Ovary (tissue), 9 donors: ENCODE measurements around the gene RBM6. TPM values are rescaled to one million over a fixed set of nuclear protein-coding genes. Genes with fewer than 3 reads are reported as not detected.

Source experiments
- DNase-seq, 5 donors: peaks; one replicate each; pipeline ENCODE4 v3.0.0-alpha.2; 2019 to 2020
- H3K27ac ChIP-seq, 2 donors: fragments of 200-600 bp; one replicate each; pipeline versions ENCODE4 v1.5.1 to v1.8.0; 2019 to 2022
- H3K27me3 ChIP-seq: fragments of 200-600 bp; one replicate; pipeline ENCODE4 v1.8.0; 2022
- H3K36me3 ChIP-seq: fragments of 200-600 bp; sonication (generic); one replicate; pipeline ENCODE4 v1.5.1; 2019
- H3K4me1 ChIP-seq: one replicate; pipeline ENCODE4 v1.8.1; 2013; ENCODE audit warnings: mild to moderate bottlenecking, moderate library complexity; ENCODE audit not compliant: insufficient read depth
- H3K4me3 ChIP-seq: fragments of 200-600 bp; sonication (generic); one replicate; pipeline ENCODE4 v1.5.1; 2017
- H3K9me3 ChIP-seq, 2 donors: fragments of 200-600 bp in 1 of 2; sonication (generic) in 1 of 2; one replicate each; pipeline versions ENCODE4 v1.5.1 to v1.8.1; 2013 to 2019; ENCODE audit warnings: mild to moderate bottlenecking in 1 of 2, moderate library complexity in 1 of 2
- CTCF ChIP-seq, 3 donors: fragments of 450-650 bp in 2 of 3; fragments of 200-600 bp in 1 of 3; IDR thresholded peaks; one replicate each; pipeline versions ENCODE4 v1.5.1 to v1.8.0; 2016 to 2022; ENCODE audit warnings: antibody characterized with exemption in 3 of 3, mild to moderate bottlenecking in 1 of 3
- EP300 ChIP-seq: sonication (generic); formaldehyde crosslinking; IDR thresholded peaks from one replicate; pipeline ENCODE4 v1.6.1; 2017; ENCODE audit warnings: antibody characterized with exemption
- POLR2A ChIP-seq: fragments of 450-650 bp; IDR thresholded peaks from one replicate; pipeline ENCODE4 v1.6.1; 2017; ENCODE audit warnings: antibody characterized with exemption, mild to moderate bottlenecking, moderate library complexity
- WGBS, 3 donors: extraction: QIAGEN DNeasy Blood & Tissue Kit in 1 of 3; methylation state at CpG; one replicate each; pipeline versions ENCODE4 v1.1.5 to v1.1.7; 2013 to 2017; 5-methylcytosine and 5-hydroxymethylcytosine counted together
- intact Hi-C, 4 donors: fragments of 100-400 bp; cut with DNase I; formaldehyde crosslinking; loops; one replicate each; pipeline versions ENCODE4 v1.11.0 to v1.15.1; 2022 to 2023
- polyA plus RNA-seq, 2 donors: library from polyadenylated mRNA; stranded (reverse); fragments of 200-250 nt in 1 of 2; fragments of 350-450 nt in 1 of 2; fragmentation: Illumina TruSeq in 1 of 2; extraction: RNeasy Lipid Tissue Mini Kit (QIAGEN cat#74804) in 1 of 2; gene quantifications; one replicate each; pipeline ENCODE4 v1.2.3, GENCODE V29; 2013 to 2014
- total RNA-seq, 7 donors: library from RNA; depleted of rRNA in 2 of 7; stranded (reverse); fragments of >200 nt in 2 of 7; fragmentation: NEBNext Ultra II Directional in 3 of 7; extraction: Animal tissue kit (Norgen Biotek cat#: 25700) in 3 of 7; gene quantifications; one replicate each; pipeline versions ENCODE4 v1.1.0 to v1.2.4, GENCODE V29; 2016 to 2023
- donor health status: DM: no; HTN: no; CAD: no; lungs with moderate emphysema.
- donor health status: DM: no; HTN: no; CAD: no.
- donor health status: Bipolar disorder and iron deficiency.
- donor health status: DM: yes; HTN: yes; CAD: no.
- donor health status: DM: no; HTN: no; CAD: no.
- donor health status: DM: yes; HTN: yes; CAD: no.

The RBM6 gene
- total and polyA plus RNA-seq, 9 donors = 70.1 to 108 (median 88.0) TPM

DNA sequence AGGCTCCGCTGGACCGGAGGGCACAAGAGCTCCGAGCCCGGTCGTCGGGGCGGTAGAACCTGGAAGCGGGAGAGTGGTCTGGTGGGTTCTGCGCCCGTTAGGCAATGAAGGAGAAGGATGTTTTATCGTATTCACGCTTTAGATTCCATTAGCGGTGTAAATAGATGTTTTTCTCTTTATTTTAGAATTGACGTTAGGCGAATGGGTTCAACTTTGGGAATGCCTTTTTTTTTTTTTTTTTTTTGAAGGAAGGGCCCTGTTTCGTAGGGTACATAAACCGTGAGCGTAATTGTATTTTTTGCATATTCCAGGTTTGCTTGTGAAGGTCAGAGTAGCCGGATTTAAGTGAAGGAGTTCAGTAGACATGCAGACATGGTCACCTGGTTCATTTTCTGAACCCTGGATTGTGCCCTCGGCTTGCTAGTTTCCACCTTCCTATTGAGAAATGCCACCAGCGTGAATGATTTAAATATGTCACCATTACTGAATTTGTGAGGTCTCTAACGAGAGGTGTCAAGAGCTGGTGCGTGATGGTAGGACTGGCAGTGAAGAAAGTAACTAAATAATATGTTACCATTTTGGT is 808 bp downstream of the RBM6 start:
- H3K4me1 ChIP-seq = peaks cover 6% of the 10 kb centered on the region
- H3K9me3 ChIP-seq = no peaks in the 10 kb centered on the region
- TF ChIP-seq CTCF (IDR thresholded peaks at IDR 0.05) = no peak
- TF ChIP-seq EP300 = no peak
- no peak for TF ChIP-seq POLR2A
- H3K27ac ChIP-seq = peak overlapping the region; percentile 61 to 87
- peak overlapping the region; percentile 96 for H3K4me3 ChIP-seq
- intact Hi-C loops = no loop called here
- 4 to 6% (median 6%) methylated on average over 23 of the region's 23 CpGs for WGBS, 3 donors
- no peak for DNase-seq
- no peaks in the 10 kb centered on the region for H3K36me3 ChIP-seq
- H3K27me3 ChIP-seq = no peaks in the 10 kb centered on the region

DNA sequence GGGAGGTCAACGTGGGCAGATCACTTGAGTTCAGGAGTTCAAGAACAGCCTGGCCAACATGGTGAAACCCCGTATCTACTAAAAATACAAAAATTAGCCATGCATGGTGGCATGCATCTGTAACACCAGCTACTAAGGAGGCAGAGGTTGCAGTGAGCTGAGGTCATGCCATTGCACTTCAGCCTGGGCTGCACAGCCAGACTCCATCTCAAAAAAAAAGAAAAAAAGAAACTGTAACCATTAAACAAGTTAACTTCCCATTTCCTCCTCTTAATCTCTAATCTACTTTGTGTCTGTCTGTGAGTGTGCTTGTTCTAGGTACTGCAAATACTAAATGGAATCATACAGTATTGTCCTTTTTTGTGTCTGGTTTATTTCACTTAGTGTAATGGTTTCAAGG is 2.7 kb downstream of the RBM6 start:
- no peak for DNase-seq
- H3K27me3 ChIP-seq = no peaks in the 10 kb centered on the region
- H3K4me1 ChIP-seq = peaks cover 8% of the 10 kb centered on the region
- H3K9me3 ChIP-seq = no peaks in the 10 kb centered on the region
- no peak overlapping the region for H3K27ac ChIP-seq
- intact Hi-C loops = no loop called here
- 67 to 77% (median 70%) methylated on average over 2 of the region's 2 CpGs for WGBS, 3 donors
- no peaks in the 10 kb centered on the region for H3K36me3 ChIP-seq
- H3K4me3 ChIP-seq = no peak overlapping the region
- TF ChIP-seq CTCF (IDR thresholded peaks at IDR 0.05) = no peak
- TF ChIP-seq POLR2A = no peak
- TF ChIP-seq EP300 = no peak

DNA sequence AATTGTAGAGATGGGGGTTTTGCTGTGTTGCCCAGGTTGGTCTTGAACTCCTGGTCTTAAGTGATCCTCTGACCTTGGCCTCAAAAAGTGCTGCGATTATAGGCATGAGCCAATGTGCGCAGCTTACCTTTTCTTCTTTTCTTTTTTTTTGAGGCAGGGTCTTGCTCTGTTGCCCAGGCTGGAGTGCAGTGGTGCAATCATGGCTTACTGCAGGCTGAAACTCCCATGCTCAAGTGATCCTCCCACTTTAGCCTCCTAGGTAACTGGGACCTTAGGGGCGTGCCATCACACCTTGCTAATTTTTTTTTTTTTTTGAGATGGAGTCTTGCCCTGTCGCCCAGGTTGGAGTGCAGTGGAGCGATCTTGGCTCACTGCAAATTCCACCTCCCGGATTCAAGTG is 13.0 kb downstream of the RBM6 start:
- intact Hi-C loops = no loop called here
- no peak for DNase-seq
- no peaks in the 10 kb centered on the region for H3K27me3 ChIP-seq
- H3K9me3 ChIP-seq = no peaks in the 10 kb centered on the region
- no peaks in the 10 kb centered on the region for H3K36me3 ChIP-seq
- H3K27ac ChIP-seq = no peak overlapping the region
- H3K4me1 ChIP-seq = peaks cover 3% of the 10 kb centered on the region
- 90 to 95% (median 94%) methylated on average over 6 of the region's 6 CpGs for WGBS, 3 donors
- no peak overlapping the region for H3K4me3 ChIP-seq
- no peak for TF ChIP-seq EP300
- TF ChIP-seq POLR2A = no peak
- no peak for TF ChIP-seq CTCF (IDR thresholded peaks at IDR 0.05)

- WGBS, 3 donors = 93 to 97% (median 97%) methylated on average over 3 of the region's 3 CpGs
- no peaks in the 10 kb centered on the region for H3K36me3 ChIP-seq
- H3K9me3 ChIP-seq = no peaks in the 10 kb centered on the region
- no peak for DNase-seq
- no peak overlapping the region for H3K27ac ChIP-seq
- no peak overlapping the region for H3K4me3 ChIP-seq
- peaks cover 1% of the 10 kb centered on the region for H3K4me1 ChIP-seq
- intact Hi-C loops = no loop called here
- TF ChIP-seq EP300 (no peak), CTCF (IDR thresholded peaks at IDR 0.05) (no peak), POLR2A (no peak)
- H3K27me3 ChIP-seq = no peaks in the 10 kb centered on the region
Observed at GRCh38 chr3:49955636-49956035, 15.7 kb downstream of the RBM6 start.
